Thyroid gland (tissue), 4 donors: ENCODE results near the gene NHSL1.

Experiments used
- CTCF ChIP-seq, 6 experiments: fragments of 200-600 bp in 3 of 6; fragments of 450-650 bp in 3 of 6; sonication (generic) in 3 of 6; IDR thresholded peaks; one replicate each; pipeline ENCODE4 v1.5.1; 2016 to 2019; ENCODE audit warnings: antibody characterized with exemption in 6 of 6, mild to moderate bottlenecking in 2 of 6, inconsistent platforms in 1 of 6, moderate library complexity in 1 of 6
- POLR2A ChIP-seq, 2 donors: fragments of 450-650 bp; IDR thresholded peaks; one replicate each; pipeline ENCODE4 v1.6.1; 2017; ENCODE audit warnings: antibody characterized with exemption in 2 of 2, mild to moderate bottlenecking in 2 of 2, moderate library complexity in 1 of 2

- TF ChIP-seq CTCF (IDR thresholded peaks at IDR 0.05) (no peak), POLR2A (IDR thresholded peaks at IDR 0.05) (no peak)
Measured at GRCh38 chr6:138485586-138486248, 13.6 kb downstream of the NHSL1 start.
